Caki2 (cell line): ENCODE measurements around the gene APIP. TPM values are rescaled to one million over a fixed set of nuclear protein-coding genes. Genes with fewer than 3 reads are reported as not detected.

Experiments used
- DNase-seq: peaks from one replicate; pipeline ENCODE4 v3.0.0-alpha.2; 2015; ENCODE audit warnings: low read depth
- in situ Hi-C: cut with HindIII; loops from 2 replicates; pipeline ENCODE4 v1.10.0; 2016; ENCODE audit warnings: low sequenced_read_pairs, low pct_unique_long_range_greater_than_20kb, mixed read lengths
- total RNA-seq: library from RNA; depleted of rRNA; stranded (reverse); fragments of >200 nt; shearing (Covaris generic); gene quantifications from 2 replicates; pipeline ENCODE4 v1.2.3, GENCODE V29; 2014; ENCODE audit warnings: low replicate concordance; rRNA removed

APIP gene
- 17.9 and 24.6 TPM in 2 replicates for total RNA-seq

GRCh38 chr11:34916015-34916842, at the start of gene APIP, which contains the start of gene PDHX:
APIP (minus strand) TSS chr11:34916379; CDS start chr11:34916284, 95 bp downstream.
PDHX (plus strand) TSS chr11:34916618; CDS start chr11:34916656, 38 bp downstream.
- DNase-seq, result peak; percentile 88
- in situ Hi-C loops, result no loop called here

- in situ Hi-C loops, result no loop called here
- DNase-seq, result no peak
These were observed 48.6 kb upstream of the APIP start for GRCh38 chr11:34964610-34965331.

- in situ Hi-C loops, result no loop called here
- DNase-seq, result no peak
These were observed 47.2 kb upstream of the APIP start for GRCh38 chr11:34963351-34963750.

GRCh38 chr11:34962034-34962433, 45.9 kb upstream of the APIP start:
- in situ Hi-C loops, result no loop called here
- DNase-seq, result no peak

- DNase-seq, result no peak
- in situ Hi-C loops, result no loop called here
These were observed 44.1 kb upstream of the APIP start for GRCh38 chr11:34960277-34960676.

GRCh38 chr11:34959770-34960169, 43.6 kb upstream of the APIP start:
- in situ Hi-C loops, result no loop called here
- DNase-seq, result no peak

GRCh38 chr11:34957606-34958005, 41.4 kb upstream of the APIP start:
- DNase-seq, result no peak
- in situ Hi-C loops, result no loop called here

GRCh38 chr11:34957206-34957605, 41.0 kb upstream of the APIP start:
- DNase-seq, result no peak
- in situ Hi-C loops, result no loop called here

- in situ Hi-C loops, result no loop called here
- no peak for DNase-seq
These were observed 37.8 kb upstream of the APIP start for GRCh38 chr11:34953955-34954354.

GRCh38 chr11:34948696-34949095, 32.5 kb upstream of the APIP start:
- no peak for DNase-seq
- in situ Hi-C loops, result no loop called here

GRCh38 chr11:34944692-34945091, 28.5 kb upstream of the APIP start:
- DNase-seq, result no peak
- in situ Hi-C loops, result no loop called here

- in situ Hi-C loops, result no loop called here
- no peak for DNase-seq
These were observed 25.5 kb upstream of the APIP start for GRCh38 chr11:34941688-34942087.

GRCh38 chr11:34940026-34940677, 24.0 kb upstream of the APIP start:
- in situ Hi-C loops, result no loop called here
- no peak for DNase-seq

GRCh38 chr11:34938611-34939010, 22.4 kb upstream of the APIP start:
- in situ Hi-C loops, result no loop called here
- DNase-seq, result no peak

- DNase-seq, result no peak
- in situ Hi-C loops, result no loop called here
These were observed 20.9 kb upstream of the APIP start for GRCh38 chr11:34936945-34937629.

- in situ Hi-C loops, result no loop called here
- no peak for DNase-seq
These were observed 13.9 kb upstream of the APIP start for GRCh38 chr11:34929794-34930763.

- in situ Hi-C loops, result no loop called here
- DNase-seq, result no peak
These were observed 12.9 kb upstream of the APIP start for GRCh38 chr11:34928960-34929680.
